Measurements from ENCODE around the gene NDUFV2.

The NDUFV2 gene

GRCh38 chr18:9174302-9174701, 71.8 kb downstream of the NDUFV2 start:
- TF ChIP-seq SIN3A (IDR thresholded peaks at IDR 0.05; ENCODE audit: borderline replicate concordance, insufficient read depth, low read length) (no peak), POLR2AphosphoS5 (IDR thresholded peaks at IDR 0.05; ENCODE audit: low read depth, low read length) (no peak), FOXP2 (optimal IDR thresholded peaks at IDR 0.05; ENCODE audit: borderline replicate concordance, extremely low read depth, extremely low read length, insufficient read depth) (no peak), REST (IDR thresholded peaks at IDR 0.05; ENCODE audit: insufficient read depth in 1 of 2, low read depth in 2 of 2, low read length in 2 of 2) (no peak), TAF1 (IDR thresholded peaks at IDR 0.05; ENCODE audit: borderline replicate concordance, insufficient read depth, low read length) (no peak)

DNA sequence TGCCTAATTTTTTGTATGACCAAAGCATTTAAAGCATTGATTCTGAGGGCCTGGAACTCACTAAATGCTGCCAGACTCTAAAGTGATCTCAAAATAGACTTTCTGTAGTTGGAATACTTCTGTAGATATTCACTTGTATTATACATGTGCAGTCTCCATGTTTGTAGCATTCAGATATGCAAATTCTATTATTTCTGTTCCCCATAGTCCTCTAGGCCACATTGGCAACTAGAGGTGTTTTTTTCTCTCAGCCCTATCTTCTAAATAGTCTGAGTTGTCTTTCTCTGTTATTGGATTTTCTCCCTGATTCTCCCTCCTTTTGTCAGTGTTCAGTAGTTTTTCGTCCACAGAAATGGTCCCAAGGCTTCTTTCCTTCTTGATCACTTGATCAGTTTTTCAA, 72.6 kb downstream of the NDUFV2 start:
- TF ChIP-seq REST (IDR thresholded peaks at IDR 0.05; ENCODE audit: insufficient read depth in 1 of 2, low read depth in 2 of 2, low read length in 2 of 2), result no peak
- no peak for TF ChIP-seq FOXP2 (optimal IDR thresholded peaks at IDR 0.05; ENCODE audit: borderline replicate concordance, extremely low read depth, extremely low read length, insufficient read depth)
- TF ChIP-seq TAF1 (IDR thresholded peaks at IDR 0.05; ENCODE audit: borderline replicate concordance, insufficient read depth, low read length), result no peak
- TF ChIP-seq POLR2AphosphoS5 (IDR thresholded peaks at IDR 0.05; ENCODE audit: low read depth, low read length), result no peak

- TF ChIP-seq POLR2AphosphoS5 (IDR thresholded peaks at IDR 0.05; ENCODE audit: low read depth, low read length) (no peak), SIN3A (IDR thresholded peaks at IDR 0.05; ENCODE audit: borderline replicate concordance, insufficient read depth, low read length) (no peak), TAF1 (IDR thresholded peaks at IDR 0.05; ENCODE audit: borderline replicate concordance, insufficient read depth, low read length) (no peak), REST (IDR thresholded peaks at IDR 0.05; ENCODE audit: insufficient read depth in 1 of 2, low read depth in 2 of 2, low read length in 2 of 2) (no peak), FOXP2 (optimal IDR thresholded peaks at IDR 0.05; ENCODE audit: borderline replicate concordance, extremely low read depth, extremely low read length, insufficient read depth) (no peak)
These were observed 74.5 kb downstream of the NDUFV2 start for GRCh38 chr18:9177031-9177430.

DNA sequence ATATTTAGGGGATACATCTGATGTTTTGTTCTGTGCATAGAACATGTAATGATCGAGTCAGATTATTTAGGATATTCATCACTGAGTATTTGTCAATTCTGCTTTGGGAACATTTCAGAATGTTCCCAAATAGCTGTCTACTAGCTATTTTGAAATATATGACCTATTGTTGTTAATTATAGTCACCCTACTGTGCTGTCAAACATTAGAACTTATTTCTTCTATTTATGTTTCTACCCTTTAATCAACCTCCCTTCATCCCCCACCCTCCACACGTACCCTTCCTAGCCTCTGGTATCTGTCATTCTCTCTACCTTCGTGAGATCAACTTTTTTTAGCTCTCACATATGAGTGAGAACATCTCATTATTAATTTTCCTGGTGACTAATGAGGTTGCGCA, 75.0 kb downstream of the NDUFV2 start:
- TF ChIP-seq FOXP2 (optimal IDR thresholded peaks at IDR 0.05; ENCODE audit: borderline replicate concordance, extremely low read depth, extremely low read length, insufficient read depth) (no peak), TAF1 (IDR thresholded peaks at IDR 0.05; ENCODE audit: borderline replicate concordance, insufficient read depth, low read length) (no peak), POLR2AphosphoS5 (IDR thresholded peaks at IDR 0.05; ENCODE audit: low read depth, low read length) (no peak), SIN3A (IDR thresholded peaks at IDR 0.05; ENCODE audit: borderline replicate concordance, insufficient read depth, low read length) (no peak), REST (IDR thresholded peaks at IDR 0.05; ENCODE audit: insufficient read depth in 1 of 2, low read depth in 2 of 2, low read length in 2 of 2) (no peak)

DNA sequence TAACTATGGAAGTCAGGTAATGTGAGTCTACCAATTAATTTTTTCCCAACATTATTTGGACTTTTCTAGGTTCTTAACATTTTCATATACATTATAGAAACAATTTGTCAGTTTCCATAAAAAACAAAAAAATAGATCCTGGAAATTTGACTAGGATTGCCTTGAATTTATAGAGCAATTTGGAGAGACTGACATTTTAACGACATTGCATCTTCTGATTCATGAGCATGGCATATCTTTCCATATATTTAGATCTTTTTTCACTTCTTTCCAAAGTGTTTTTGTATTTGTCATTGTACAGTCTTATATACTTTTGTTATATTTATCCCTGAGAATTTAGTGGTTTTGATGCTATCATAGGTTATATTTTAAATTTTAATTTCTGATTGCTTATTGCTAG, 76.1 kb downstream of the NDUFV2 start:
- TF ChIP-seq POLR2AphosphoS5 (IDR thresholded peaks at IDR 0.05; ENCODE audit: low read depth, low read length), result no peak
- TF ChIP-seq REST (IDR thresholded peaks at IDR 0.05; ENCODE audit: insufficient read depth in 1 of 2, low read depth in 2 of 2, low read length in 2 of 2), result no peak
- no peak for TF ChIP-seq TAF1 (IDR thresholded peaks at IDR 0.05; ENCODE audit: borderline replicate concordance, insufficient read depth, low read length)
- TF ChIP-seq SIN3A (IDR thresholded peaks at IDR 0.05; ENCODE audit: borderline replicate concordance, insufficient read depth, low read length), result no peak
- no peak for TF ChIP-seq FOXP2 (optimal IDR thresholded peaks at IDR 0.05; ENCODE audit: borderline replicate concordance, extremely low read depth, extremely low read length, insufficient read depth)
